Liver (tissue), 9 donors: ENCODE measurements around the gene NDUFV3. TPM values are rescaled to one million over a fixed set of nuclear protein-coding genes. Genes with fewer than 3 reads are reported as not detected.

Experiments used
- DNase-seq: peaks from one replicate; pipeline ENCODE4 v3.0.0-alpha.2; 2017; ENCODE audit warnings: low spot score
- H3K27ac ChIP-seq, 2 donors: one replicate each; pipeline ENCODE4 v1.7.0; 2013; ENCODE audit warnings: inconsistent platforms in 2 of 2, low read length in 2 of 2, control low read depth in 1 of 2, low read depth in 1 of 2, mild to moderate bottlenecking in 1 of 2
- H3K27me3 ChIP-seq, 4 donors: one replicate each; pipeline versions ENCODE4 v1.6.1 to v1.7.0; 2013; ENCODE audit warnings: low read length in 3 of 4, inconsistent platforms in 1 of 4, mild to moderate bottlenecking in 1 of 4, moderate library complexity in 1 of 4; ENCODE audit not compliant: control insufficient read depth in 4 of 4, insufficient read depth in 4 of 4
- H3K36me3 ChIP-seq, 4 donors: one replicate each; pipeline versions ENCODE4 v1.6.1 to v1.7.0; 2013; ENCODE audit warnings: low read length in 3 of 4, mild to moderate bottlenecking in 3 of 4, low read depth in 1 of 4, moderate library complexity in 1 of 4; ENCODE audit not compliant: control insufficient read depth in 4 of 4, insufficient read depth in 3 of 4
- H3K4me1 ChIP-seq, 4 donors: one replicate each; pipeline versions ENCODE4 v1.6.1 to v1.7.0; 2013; ENCODE audit warnings: low read length in 3 of 4, mild to moderate bottlenecking in 3 of 4, moderate library complexity in 1 of 4; ENCODE audit not compliant: control insufficient read depth in 4 of 4, insufficient read depth in 4 of 4
- H3K4me3 ChIP-seq, 3 donors: one replicate each; pipeline versions ENCODE4 v1.6.1 to v1.7.0; 2013; ENCODE audit warnings: low read length in 3 of 3, control low read depth in 1 of 3, low read depth in 1 of 3, mild to moderate bottlenecking in 1 of 3
- H3K9ac ChIP-seq, 2 donors: one replicate each; pipeline ENCODE4 v1.7.0; 2013; ENCODE audit warnings: low read length in 2 of 2, mild to moderate bottlenecking in 2 of 2, moderate library complexity in 2 of 2, control low read depth in 1 of 2, low read depth in 1 of 2
- H3K9me3 ChIP-seq, 4 donors: one replicate each; pipeline versions ENCODE4 v1.6.1 to v1.7.0; 2013; ENCODE audit warnings: low read length in 3 of 4; ENCODE audit not compliant: control insufficient read depth in 4 of 4
- EGR1 ChIP-seq, 2 donors: IDR thresholded peaks; 2 replicates each; pipeline ENCODE4 v1.6.1; 2016 to 2018; ENCODE audit warnings: antibody characterized with exemption in 2 of 2, low read depth in 2 of 2
- FOXA1 ChIP-seq: IDR thresholded peaks from 2 replicates; pipeline ENCODE4 v1.6.1; 2016; ENCODE audit warnings: antibody characterized with exemption
- FOXA2 ChIP-seq: IDR thresholded peaks from 2 replicates; pipeline ENCODE4 v1.6.1; 2016; ENCODE audit warnings: antibody characterized with exemption
- GABPA ChIP-seq, 2 donors: IDR thresholded peaks in 1 of 2; conservative IDR thresholded peaks in 1 of 2; 2 replicates each; pipeline ENCODE4 v1.6.1; 2016; ENCODE audit warnings: antibody characterized with exemption in 2 of 2, mild to moderate bottlenecking in 1 of 2, moderate library complexity in 1 of 2
- HNF4A ChIP-seq, 2 donors: conservative IDR thresholded peaks; 2 replicates each; pipeline ENCODE4 v1.6.1; 2016; ENCODE audit warnings: antibody characterized with exemption in 2 of 2, mild to moderate bottlenecking in 2 of 2
- HNF4G ChIP-seq: IDR thresholded peaks from 2 replicates; pipeline ENCODE4 v1.6.1; 2016; ENCODE audit warnings: antibody characterized with exemption
- JUND ChIP-seq, 2 donors: IDR thresholded peaks; 2 replicates each; pipeline ENCODE4 v1.6.1; 2016; ENCODE audit warnings: antibody characterized with exemption in 2 of 2
- MAX ChIP-seq: IDR thresholded peaks from 2 replicates; pipeline ENCODE4 v1.6.1; 2016; ENCODE audit warnings: antibody characterized with exemption
- NR2F2 ChIP-seq: IDR thresholded peaks from 2 replicates; pipeline ENCODE4 v1.6.1; 2016; ENCODE audit warnings: antibody characterized with exemption
- RAD21 ChIP-seq, 2 donors: IDR thresholded peaks; 2 replicates each; pipeline ENCODE4 v1.6.1; 2016; ENCODE audit warnings: antibody characterized with exemption in 2 of 2, mild to moderate bottlenecking in 2 of 2
- REST ChIP-seq: IDR thresholded peaks from 2 replicates; pipeline ENCODE4 v1.6.1; 2016; ENCODE audit warnings: antibody characterized with exemption, mild to moderate bottlenecking
- RXRA ChIP-seq, 2 donors: IDR thresholded peaks; 2 replicates each; pipeline ENCODE4 v1.6.1; 2017 to 2018; ENCODE audit warnings: antibody characterized with exemption in 2 of 2, mild to moderate bottlenecking in 1 of 2
- SP1 ChIP-seq: IDR thresholded peaks from 2 replicates; pipeline ENCODE4 v1.6.1; 2018; ENCODE audit warnings: antibody characterized with exemption, mild to moderate bottlenecking
- TAF1 ChIP-seq: conservative IDR thresholded peaks from 2 replicates; pipeline ENCODE4 v1.6.1; 2016; ENCODE audit warnings: antibody characterized with exemption, mild to moderate bottlenecking
- YY1 ChIP-seq: IDR thresholded peaks from 2 replicates; pipeline ENCODE4 v1.6.1; 2016; ENCODE audit warnings: antibody characterized with exemption, mild to moderate bottlenecking
- ZBTB33 ChIP-seq: IDR thresholded peaks from 2 replicates; pipeline ENCODE4 v1.6.1; 2016; ENCODE audit warnings: antibody characterized with exemption
- WGBS: extraction: QIAGEN DNeasy Blood & Tissue Kit; methylation state at CpG from one replicate; pipeline ENCODE4 v1.1.7; 2013; 5-methylcytosine and 5-hydroxymethylcytosine counted together
- polyA plus RNA-seq, 2 donors: library from polyadenylated mRNA; stranded (reverse) in 1 of 2; unstranded in 1 of 2; fragments of 200-250 nt in 1 of 2; fragments of >200 nt in 1 of 2; fragmentation: Nextera tagmentation in 1 of 2; extraction: Ambion mirVana in 1 of 2; gene quantifications; one replicate each; pipeline versions ENCODE4 v1.2.1 to v1.2.3, GENCODE V29; 2013 to 2015
- total RNA-seq, 2 donors: library from RNA; depleted of rRNA; stranded (reverse); fragments of >200 nt; gene quantifications; one replicate each; pipeline ENCODE4 v1.2.3, GENCODE V29; 2014
- TF ChIP-seq, protein P1 (sequence below): fragments of 150-350 bp; IDR thresholded peaks from 2 replicates; pipeline ENCODE4 v1.5.1; 2017; ENCODE audit warnings: improper control_type of control experiment, low read depth, low read length; ENCODE audit not compliant: missing input control
- TF ChIP-seq, protein P2 (sequence below): IDR thresholded peaks from 2 replicates; pipeline ENCODE4 v1.6.1; 2016; ENCODE audit warnings: antibody characterized with exemption
- donor health status: healthy.
- donor health status: healthy.
- donor health status: healthy.
- donor health status: healthy.
- donor health status: healthy.

NDUFV3 gene
- total and polyA plus RNA-seq, 4 donors, result 15.8 to 31.3 (median 21.9) TPM

DNA sequence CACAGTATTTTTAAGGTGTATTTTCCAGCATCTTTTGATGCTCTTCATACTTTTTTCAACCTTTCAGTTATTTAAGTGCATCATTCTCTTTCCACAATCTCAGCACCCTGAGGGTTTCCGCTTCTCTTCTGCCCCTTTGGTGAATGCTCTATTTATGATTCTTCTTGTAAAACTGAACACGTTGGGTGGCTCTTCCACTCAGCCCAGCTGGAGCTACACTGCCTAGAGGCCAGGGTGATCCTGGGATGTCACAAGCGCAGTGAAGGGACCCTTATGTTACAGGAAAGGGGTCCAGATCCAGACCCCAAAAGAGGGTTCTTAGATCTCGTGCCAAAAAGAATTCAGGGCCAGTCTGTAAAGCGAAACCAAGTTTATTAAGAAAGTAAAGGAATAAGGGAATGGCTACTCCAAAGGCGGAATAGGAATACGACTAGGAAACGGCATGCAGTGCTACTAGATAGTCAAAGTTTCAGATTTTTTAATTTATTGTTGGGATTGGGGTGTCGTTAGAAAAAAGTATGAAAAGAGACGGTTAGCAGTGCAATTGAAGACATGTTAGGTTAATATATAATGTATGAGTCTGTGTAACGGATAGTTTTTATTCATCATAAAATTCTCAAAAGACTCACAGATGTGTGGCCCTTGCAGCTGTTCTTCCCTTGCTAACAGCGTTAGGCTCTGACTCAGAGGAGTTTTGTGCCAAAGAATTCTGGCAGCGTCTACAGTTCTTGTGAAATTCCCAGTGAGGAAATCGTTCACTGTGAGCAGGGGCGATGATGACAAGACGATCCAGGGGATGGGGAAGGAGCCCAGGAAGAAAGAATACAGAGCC lies 46.7 kb downstream of the NDUFV3 start:
- no peak overlapping the region for H3K27ac ChIP-seq
- H3K4me1 ChIP-seq, result peaks cover 0 to 8% (median 2%) of the 10 kb centered on the region in 4 donors
- TF ChIP-seq ZBTB33 (no peak), FOXA1 (no peak), GABPA (IDR thresholded peaks at IDR 0.05 in 1 of 2, conservative IDR thresholded peaks at IDR 0.05 in 1 of 2) (no peak), RAD21 (IDR thresholded peaks at IDR 0.05) (peak; percentile 28 to 48), FOXA2 (no peak), REST (no peak), JUND (IDR thresholded peaks at IDR 0.05) (peak; percentile 91 to 94), RXRA (IDR thresholded peaks at IDR 0.05) (peak; percentile 27 to 47), HNF4G (no peak), NR2F2 (no peak), SP1 (peak; percentile 31), MAX (no peak), TAF1 (no peak), HNF4A (conservative IDR thresholded peaks at IDR 0.05) (peak; percentile 45 to 47), EGR1 (IDR thresholded peaks at IDR 0.05; ENCODE audit: low read depth in 2 of 2) (no peak), YY1 (no peak)
- TF ChIP-seq, protein P1, sequence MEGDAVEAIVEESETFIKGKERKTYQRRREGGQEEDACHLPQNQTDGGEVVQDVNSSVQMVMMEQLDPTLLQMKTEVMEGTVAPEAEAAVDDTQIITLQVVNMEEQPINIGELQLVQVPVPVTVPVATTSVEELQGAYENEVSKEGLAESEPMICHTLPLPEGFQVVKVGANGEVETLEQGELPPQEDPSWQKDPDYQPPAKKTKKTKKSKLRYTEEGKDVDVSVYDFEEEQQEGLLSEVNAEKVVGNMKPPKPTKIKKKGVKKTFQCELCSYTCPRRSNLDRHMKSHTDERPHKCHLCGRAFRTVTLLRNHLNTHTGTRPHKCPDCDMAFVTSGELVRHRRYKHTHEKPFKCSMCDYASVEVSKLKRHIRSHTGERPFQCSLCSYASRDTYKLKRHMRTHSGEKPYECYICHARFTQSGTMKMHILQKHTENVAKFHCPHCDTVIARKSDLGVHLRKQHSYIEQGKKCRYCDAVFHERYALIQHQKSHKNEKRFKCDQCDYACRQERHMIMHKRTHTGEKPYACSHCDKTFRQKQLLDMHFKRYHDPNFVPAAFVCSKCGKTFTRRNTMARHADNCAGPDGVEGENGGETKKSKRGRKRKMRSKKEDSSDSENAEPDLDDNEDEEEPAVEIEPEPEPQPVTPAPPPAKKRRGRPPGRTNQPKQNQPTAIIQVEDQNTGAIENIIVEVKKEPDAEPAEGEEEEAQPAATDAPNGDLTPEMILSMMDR, result no peak
- TF ChIP-seq, protein P2, sequence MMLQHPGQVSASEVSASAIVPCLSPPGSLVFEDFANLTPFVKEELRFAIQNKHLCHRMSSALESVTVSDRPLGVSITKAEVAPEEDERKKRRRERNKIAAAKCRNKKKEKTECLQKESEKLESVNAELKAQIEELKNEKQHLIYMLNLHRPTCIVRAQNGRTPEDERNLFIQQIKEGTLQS, result peak; percentile 79
- no peaks in the 10 kb centered on the region for H3K9me3 ChIP-seq
- no peaks in the 10 kb centered on the region for H3K36me3 ChIP-seq
- H3K27me3 ChIP-seq, result no peaks in the 10 kb centered on the region
- 51% methylated on average over 16 of the region's 16 CpGs for WGBS
- DNase-seq, result no peak
- no peak overlapping the region for H3K4me3 ChIP-seq
- H3K9ac ChIP-seq, result no peak overlapping the region
